GM18907 (cell line): ENCODE data around the gene CRACR2B.
A peak's percentile ranks its signal among the peaks of the same experiment; 100 is the strongest.

Source experiments
- ATAC-seq: cut with Tn5 transposase; IDR thresholded peaks from one replicate; pipeline ENCODE4 v1.9.1; 2021; ENCODE audit warnings: mild to moderate bottlenecking, moderate library complexity; ENCODE audit not compliant: unreplicated experiment

Gene CRACR2B

DNA sequence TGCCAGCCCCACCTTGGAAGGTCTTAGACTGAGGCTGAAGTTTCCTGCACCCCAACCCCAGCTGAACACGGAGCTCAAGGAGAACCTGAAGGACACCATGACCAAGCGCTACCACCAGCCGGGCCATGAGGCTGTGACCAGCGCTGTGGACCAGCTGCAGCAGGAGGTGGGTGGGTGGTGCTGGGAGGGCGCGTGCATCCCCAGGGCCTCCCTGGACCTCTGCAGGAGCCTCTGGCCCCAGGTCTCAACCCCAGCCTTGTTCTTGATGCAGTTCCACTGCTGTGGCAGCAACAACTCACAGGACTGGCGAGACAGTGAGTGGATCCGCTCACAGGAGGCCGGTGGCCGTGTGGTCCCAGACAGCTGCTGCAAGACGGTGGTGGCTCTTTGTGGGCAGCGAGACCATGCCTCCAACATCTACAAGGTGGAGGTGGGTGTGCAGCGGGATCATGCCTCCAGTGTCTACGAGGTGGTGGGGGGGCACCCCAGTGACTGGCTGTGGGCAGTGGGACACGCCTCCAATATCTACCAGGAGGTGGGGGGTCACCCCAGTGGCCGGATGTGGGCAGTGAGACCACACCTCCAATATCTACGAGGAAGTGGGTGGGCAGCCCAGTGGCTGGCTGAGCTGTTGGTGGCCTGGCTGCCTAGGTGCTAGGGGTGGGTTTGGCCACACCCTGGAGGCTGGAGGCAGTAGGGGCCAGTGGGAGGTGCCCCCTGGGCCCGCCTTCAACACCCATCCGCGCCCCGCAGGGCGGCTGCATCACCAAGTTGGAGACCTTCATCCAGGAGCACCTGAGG, 9.7 kb downstream of the CRACR2B start:
- ATAC-seq, result no peak

DNA sequence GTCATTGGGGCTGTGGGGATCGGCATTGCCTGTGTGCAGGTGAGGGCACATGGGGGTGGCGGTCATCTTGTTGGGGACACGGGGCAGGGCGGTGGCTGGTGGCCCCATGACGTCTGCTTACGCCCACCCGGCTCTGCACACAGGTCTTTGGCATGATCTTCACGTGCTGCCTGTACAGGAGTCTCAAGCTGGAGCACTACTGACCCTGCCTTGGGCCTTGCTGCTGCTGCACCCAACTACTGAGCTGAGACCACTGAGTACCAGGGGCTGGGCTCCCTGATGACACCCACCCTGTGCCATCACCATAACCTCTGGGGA, 10.2 kb downstream of the CRACR2B start:
- ATAC-seq, result no peak

DNA sequence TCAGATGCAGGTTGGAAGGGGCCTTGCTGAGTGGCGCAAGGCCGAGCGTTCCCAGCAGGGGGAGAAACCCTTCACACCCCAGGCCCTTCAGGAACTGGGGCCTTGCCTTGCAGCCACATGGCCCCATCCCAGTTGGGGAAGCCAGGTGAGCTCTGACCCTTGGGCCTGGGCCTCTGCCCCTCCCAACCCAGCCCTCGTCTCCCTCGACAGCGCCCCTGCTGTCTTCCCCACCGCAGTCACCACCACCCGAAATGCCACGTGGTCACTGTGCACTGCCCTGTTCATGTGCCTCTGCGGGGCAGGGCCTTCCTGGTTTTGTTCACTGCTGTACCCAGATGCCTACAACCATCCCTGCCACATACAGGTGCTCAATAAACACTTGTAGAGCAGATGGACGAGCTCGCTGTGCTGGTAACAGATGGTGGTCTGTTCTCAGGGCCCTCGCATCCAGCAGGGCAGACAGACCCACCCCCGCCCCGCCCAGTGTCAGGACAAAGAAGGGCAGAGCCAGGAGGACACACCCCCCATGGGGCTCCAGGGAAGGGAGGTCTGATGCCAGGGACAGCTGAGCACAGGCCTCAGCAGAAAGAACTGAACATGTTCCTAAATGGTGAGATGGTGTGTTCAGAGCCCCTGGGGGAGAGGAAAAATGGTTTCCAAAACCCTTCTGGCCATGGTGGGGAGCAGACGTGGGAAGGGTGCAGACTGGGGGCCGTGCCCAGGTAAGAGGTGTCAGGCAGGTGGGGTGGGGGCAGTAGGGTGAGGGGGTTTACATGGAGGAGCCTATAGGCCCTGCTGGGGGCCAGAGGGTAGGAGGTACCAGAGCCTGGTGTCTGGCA, 10.9 kb downstream of the CRACR2B start:
- ATAC-seq, result no peak

DNA sequence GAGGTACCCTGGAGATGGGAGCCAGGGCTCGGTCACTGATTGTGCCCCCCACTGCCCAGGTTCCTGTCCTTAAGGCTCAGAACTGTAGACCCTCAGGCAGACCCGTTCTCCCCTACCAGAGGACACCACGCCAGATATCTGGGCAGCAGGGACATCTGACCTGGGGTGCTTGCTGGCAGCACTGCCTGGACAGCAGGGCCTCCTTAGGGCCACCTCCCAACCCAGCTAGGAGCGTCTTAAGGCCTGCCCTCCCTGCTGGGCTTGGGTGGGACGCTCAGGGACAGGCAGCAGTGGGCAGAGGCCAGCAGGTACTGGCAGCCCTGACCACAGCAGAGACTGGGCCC, 11.5 kb downstream of the CRACR2B start:
- no peak for ATAC-seq

DNA sequence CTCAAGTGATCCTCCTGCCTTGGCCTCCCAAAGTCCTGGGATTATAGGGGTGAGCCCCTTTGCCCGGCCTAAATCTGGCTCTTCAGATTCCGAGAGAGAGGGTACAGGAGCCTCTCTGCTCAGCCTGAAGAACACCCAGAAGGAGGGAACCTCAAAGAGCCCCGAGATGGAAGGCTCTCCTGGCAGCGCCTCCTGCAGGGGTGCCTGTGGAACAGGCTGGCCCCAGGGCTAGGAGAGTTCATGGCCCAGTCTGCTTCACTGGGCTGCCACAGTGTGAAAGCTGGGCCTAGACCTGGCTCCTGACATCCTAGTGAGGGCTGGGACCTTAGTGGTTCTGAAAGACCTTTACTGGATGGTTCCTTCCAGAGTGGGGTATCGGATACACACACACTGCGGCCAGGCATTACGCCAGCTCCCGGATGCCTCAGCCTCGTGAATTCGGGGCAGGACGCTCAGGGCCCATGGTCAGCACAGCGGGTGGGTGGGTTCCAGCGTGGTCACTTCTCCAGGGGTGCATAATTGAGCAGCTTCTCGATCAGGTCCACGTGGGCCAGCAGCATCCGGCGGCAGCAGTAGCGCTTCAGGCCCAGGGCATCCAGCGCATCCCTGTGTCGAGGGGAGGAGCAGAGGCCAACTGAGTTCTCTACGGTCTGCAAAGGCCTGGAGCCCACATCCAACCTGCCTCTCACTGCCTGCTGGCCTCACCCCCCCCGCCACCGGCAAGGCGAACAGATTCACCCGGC, 12.3 kb downstream of the CRACR2B start:
- ATAC-seq, result no peak

DNA sequence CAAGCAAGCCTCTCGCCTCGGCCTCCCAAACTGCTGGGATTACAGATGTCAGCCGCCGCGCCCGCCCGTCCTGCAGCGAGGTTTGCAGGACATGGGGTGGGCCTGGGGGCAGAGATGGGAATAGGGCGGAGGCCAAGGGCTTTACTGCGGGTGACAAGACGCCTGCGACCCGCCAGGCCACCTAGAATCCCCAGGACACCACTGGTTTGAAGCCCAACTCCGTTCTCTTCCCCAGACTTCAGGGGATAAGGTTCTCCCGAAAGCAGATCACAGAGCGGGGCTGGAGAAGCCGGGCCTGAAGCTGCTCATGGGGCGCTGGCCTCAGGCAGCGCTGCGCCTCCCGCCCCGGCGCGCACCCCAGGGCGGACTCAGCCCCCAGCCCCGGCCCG, 14.3 kb downstream of the CRACR2B start:
- ATAC-seq, result peak; percentile 29

DNA sequence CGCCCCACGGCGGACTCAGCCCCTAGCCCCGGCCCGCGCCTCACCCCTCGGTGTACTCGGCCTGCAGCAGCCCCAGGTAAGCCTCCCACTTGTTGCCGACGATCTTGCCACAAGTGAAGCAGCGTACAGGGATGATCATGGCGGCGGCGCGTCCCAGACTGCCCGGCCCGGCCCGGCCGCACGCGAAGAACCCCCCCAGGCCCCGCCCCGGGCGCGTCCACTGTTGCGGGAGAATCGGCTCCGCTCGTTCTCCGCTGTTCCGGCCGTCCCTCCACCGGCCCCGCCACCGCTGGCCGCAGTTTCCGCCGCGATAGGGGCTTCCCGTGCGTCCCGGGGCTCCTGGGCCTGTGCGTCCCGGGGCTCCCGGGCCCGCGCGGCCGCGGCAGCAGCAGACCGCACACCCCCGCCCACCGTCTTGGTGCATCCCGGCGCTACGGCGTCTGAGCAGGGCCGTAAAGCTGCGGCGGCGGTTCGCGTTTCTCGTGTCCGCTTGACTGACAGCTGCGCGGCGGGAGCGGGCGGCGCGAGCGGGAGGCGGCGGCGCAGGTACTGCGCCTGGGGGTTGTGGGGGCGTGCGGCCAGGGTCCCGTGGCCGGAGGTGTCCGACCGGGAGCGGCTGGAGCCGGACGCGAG, 14.8 kb downstream of the CRACR2B start, which contains the start of the genes POLR2L and TSPAN4:
Gene POLR2L, minus strand, starts transcription at position 160 of the 633 bp plus-strand sequence. Its CDS starts 21 bp downstream, at position 139.
Gene TSPAN4, plus strand, starts transcription at position 483 of the 633 bp plus-strand sequence. CDS start 7,453 bp downstream, outside the sequence.
- peak; percentile 63 for ATAC-seq

DNA sequence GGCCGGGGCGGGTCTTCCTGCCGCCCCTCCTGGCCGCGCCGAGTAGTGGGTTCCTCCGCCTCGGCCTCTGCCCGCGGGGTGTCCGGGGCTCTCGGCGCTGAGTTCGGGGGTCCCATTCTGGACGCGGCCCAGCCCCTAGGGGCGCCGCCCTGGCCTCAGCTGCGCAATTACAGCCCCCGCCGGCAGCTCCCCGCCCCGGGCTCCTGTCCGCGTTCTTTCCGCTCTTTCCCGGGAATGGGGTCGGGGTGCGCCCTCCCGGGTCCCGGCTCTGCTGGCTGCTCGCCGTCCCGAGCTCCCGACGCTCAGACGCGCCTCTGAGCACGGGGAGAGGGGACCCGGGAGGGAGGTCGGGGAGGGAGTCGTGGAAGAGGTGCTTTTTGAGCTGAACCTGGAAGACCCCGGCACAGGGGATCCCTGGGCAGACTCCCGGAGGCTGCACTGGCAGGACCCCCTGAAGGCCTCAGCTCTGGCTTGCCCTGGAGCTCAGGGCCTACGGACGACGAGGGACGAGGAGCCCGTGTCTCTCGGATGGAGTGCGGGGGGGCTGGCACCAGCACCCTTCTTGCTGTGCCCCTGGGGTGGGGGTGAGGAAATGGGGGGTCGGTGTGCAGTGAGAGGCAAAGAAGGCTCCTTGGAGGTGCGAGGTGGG, 15.5 kb downstream of the CRACR2B start:
- peak; percentile 3 for ATAC-seq

DNA sequence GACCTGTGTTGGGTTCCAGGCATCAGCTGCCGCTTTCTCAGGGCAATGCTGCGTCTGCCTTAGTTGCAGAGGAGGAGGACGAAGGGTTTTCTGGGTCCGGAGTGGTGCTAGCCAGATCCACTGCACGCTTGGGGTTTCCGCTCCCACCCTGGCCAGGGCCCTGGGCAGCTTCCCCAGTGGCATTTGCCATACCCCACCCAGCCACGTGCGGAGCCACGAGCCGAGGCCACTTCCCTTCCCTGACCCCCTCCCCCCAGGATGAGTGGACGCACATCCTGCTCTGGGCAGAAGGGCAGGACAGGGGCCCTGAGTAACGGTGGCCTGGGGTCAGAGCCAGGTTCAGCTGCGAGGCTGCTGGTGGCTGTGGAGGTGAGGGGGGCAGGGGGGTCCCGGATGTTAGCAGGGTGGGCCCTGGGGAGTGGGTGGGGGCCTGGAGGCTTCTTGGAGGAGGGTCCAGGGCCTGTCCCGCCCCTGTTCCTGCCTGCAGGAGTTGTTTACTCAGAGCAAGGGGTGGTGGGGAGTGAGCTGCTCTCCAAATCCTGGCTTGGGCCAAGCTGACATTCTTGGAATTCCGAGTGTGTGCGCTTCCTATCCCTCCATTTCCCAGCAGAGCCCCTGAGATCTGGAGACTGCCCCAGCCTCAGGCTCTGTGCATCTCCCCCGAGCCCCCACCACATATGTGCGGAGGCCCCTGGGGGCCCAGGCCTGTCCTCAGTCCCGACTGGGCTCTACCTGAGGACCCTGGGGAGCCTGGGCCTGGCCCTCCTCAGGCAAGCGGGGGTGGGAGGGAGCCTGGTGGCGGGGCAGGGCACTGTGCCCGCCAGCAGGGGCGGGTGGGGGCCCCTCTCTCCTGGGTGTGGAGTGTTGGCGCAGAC, 16.3 kb downstream of the CRACR2B start:
- no peak for ATAC-seq

DNA sequence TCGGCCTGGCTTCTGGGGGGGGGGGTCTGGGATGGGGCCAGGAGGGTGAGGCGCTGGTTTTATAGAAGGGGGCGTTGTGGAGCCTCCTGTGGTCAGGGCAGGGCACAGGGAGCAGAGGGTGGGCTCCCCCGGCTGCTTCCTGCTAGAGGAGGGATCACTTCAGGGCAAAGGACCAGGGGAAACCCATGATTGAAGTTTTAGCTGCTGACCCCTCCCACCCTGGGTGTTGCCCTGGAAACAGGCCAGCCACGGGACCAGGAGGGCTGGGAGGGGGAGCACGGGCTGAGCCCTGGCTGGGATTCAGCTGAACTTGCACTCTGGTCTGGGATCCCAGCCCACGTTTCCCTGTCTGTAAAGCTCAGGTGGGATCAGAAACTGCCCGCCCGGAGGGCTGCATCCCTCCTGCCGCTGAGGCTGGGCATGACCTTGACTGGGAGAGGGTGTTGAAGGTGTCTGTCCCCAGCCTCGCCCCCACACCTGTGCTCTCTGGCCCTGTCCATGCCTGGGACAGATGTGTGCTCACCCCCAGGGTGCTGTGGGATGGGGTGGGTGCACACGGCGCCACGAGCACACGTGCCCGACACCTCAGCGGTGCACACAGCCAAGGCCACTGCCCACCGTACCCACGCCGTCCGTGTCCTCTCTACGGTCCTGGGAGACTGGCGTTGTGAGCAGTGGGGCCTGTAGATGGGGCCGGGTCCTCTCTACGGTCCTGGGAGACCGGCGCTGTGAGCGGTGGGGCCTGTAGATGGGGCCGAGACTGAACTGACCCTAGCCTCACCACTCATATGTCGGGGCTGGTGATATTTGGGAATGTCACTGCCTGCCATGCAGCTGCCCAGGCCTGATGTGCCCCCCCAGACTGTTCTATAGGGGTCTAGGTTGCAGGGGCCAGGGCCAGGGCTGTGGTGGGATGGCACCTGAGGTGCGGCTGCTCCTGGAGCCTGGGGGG, 17.2 kb downstream of the CRACR2B start:
- no peak for ATAC-seq

DNA sequence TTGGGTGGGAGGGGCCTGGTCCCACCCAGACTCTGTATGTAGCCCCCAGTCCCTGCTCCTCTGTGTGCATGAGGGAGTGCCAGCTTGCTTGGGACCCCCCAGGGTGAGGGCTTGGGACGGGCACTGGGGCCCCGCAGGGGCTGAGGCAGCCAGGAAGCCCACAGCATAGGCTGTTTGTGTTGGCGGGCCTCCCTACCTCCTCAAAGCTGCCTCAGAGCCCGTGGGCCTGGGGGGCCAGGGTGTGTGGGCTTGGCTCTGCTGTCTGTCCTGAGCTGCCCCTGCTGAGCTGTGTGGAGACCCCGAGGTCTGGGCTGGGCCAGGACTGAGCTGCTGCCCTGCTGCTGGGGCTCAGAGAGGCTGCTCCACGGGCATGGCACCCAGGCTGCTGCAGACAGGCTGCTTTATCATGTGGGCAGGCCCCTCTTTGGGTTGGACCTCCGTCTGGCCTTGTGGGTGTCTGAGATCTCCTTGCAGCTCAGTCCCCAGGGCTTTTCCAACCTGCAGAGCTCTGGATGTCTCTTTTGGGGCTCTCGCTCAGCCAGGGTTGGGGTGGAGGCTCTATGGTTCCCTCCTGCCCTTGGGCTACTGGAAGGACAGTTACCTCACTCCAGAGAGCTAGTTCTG, 18.3 kb downstream of the CRACR2B start:
- no peak for ATAC-seq

DNA sequence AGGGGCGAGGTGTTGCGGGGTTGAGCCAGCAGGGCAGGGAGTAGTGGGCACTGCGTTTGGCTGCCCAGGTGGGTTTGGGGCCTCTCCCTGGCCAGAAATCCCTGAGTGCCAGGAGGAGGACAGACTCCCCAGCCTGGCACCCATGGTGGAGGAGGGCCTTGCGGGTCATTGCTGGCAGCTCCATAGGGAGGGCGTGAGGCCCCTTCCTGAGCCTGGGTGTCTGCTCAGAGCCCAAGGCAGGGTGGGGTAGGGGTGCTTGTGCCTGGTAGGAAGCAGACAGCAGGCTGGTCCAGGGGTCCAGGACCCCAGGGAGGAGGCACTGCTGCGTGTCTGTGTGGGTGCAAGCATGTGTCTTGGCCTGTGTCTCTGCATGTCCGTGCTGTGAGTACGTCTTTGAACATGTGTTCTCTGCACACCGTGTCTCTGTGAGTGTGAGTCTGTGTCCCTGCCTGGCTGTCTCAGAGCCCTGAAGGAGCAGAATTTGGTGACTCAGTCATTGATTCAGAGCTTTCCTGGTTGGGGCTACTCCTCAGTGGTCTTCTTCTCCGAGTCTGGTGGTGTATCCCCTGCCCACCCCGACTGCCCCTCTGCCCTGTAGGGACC, 18.9 kb downstream of the CRACR2B start:
- ATAC-seq, result no peak

DNA sequence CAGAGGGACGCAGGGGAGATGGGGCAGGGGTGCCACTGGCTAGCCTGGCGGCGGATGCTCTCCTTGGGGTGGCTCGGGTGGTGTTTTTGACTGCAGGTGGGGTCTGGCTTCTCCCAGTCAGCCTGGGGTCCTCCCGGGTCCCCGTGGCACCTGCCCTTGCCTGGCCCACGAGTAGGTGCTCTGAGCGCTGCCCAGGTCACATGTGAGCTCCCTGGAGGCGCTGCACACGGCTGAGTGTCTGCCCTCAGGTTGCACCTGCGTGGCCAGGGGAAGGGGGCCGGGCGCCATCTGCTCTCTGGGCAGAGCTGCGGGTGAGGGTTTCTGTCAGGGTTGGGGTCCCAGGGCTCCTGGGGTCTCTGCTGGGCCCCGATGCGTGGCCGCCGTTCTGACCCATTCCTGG, 20.2 kb downstream of the CRACR2B start:
- no peak for ATAC-seq

DNA sequence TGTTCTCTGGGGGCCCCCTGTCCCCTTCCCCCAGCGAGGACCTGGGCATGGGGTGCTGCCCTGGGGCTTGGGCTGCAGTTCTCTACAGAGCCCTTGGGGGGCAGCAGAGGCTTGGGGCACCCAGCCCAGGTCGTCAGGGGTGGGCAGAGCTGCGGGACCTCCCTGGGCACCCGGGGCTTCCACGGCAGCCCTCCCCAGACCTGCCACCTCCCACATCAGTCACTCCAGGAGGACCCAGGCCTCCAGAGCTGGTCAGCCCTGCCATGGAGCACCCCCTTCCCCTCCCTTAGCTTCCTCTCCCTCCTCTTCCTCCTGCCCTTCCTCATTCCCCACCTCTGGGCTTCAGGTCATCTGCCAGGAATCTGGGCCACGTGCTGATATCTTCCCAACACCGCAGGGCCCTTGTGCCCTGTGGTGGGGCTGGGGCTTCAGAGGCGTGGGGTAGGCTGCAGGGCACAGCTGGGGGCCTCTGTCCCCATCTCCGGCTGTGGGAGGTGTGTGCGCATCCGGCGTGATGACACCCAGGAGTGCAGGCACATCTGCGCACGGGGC, 20.7 kb downstream of the CRACR2B start:
- ATAC-seq, result no peak

DNA sequence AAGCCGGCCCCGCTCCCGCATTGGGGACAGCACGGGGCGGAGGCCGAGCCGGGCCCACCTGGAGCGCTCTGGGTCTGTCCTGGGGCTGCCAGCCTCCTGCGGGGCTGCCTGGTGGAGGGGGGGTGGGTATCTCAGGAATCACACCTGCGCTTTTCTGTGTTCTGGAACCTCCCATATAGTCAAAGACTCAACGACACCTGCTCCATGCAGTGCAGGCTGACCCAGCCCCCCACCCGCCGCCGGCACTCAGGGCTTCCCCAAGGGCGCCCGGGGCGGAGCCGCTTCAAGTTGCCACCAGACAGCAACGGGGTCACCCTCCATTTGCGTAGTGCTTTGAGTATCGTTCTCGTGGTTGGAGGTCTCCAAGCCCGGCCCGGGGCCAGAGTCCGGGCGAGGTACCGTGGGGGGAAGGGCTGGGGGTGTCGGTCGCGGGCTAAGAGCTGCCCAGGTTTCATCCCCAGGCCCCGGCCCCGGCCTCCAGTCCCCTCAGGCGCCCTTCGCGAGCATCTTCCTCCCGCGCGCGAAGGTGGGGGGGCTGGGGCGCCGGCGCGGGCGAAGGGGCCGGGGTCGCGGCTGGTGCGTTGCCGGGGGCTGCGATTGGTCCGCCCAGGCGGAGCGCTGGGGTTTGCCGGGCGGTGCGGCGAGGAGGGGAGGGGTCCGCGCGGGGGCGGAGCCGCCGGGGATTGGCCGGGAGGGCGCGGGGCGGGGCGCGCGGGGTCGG, 21.5 kb downstream of the CRACR2B start:
- no peak for ATAC-seq

DNA sequence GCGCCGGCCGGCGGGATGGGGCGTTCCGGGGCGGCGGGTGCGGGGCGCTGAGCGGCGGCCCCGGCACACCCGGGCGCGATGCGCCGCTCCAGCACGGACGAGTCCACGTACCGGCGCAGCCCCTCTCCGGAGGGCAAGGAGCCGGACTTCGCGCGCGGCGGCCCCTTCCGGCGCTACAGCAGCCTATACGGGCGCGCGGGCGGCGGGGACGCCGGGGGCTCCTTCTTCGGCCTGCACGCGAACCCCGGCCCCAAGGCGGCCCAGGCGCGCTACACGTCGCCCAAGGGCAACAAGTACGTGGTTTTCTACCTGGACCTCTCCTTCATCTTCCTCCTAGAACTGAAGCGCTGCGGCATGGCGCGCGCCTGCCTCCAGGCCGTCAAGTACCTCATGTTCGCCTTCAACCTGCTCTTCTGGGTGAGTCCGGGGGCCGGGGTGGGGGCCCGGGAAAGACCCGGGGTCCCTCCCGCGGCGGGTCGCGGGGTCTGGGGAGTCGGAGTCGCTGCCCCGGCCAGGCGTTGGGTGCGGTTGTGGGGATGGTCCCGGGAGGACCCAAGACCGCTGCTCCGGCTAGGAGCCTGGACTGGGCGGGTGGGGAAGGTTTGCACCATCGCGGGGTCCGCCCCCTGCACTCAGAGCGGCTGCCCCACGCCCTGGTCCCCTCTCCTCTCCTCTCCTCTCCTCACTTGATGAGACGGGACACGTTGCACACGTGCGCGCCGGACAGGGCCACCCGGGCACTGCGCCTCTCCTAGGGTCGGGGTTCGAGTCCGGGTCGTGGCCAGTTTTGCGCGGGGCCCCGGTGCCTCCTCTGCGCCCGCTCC, 22.4 kb downstream of the CRACR2B start:
- ATAC-seq, result no peak
